SKM-1 treated with dmso at 0.1 percent for 144 hours (cell line): ENCODE measurements around the gene GYS1.
A peak's percentile ranks its signal among the peaks of the same experiment; 100 is the strongest.

ENCODE experiments used
- DNase-seq: peaks from one replicate; lab custom pipeline; 2025; ENCODE audit not compliant: unreplicated experiment; lab: John Stamatoyannopoulos, UW

GYS1 gene

DNA sequence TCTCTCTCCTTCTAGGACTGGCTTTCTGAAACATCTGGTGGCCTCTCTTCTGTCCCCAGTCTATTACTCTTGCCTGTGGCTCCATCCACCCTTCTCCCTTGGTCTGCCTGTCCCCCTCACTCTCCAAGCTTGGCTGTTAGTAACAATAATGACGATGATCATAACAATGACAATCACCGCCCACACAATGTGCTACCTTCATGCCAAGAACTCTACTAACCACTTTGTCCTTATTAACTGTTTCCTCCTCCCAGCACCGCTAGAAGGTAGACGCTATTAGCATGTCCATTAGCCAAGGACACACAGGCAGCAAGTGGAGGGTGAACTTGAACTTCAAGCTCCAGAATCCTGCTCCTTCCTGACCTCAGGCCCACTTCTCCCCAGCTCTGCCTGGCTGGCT lies 2.7 kb downstream of the GYS1 start:
- DNase-seq: no peak

DNA sequence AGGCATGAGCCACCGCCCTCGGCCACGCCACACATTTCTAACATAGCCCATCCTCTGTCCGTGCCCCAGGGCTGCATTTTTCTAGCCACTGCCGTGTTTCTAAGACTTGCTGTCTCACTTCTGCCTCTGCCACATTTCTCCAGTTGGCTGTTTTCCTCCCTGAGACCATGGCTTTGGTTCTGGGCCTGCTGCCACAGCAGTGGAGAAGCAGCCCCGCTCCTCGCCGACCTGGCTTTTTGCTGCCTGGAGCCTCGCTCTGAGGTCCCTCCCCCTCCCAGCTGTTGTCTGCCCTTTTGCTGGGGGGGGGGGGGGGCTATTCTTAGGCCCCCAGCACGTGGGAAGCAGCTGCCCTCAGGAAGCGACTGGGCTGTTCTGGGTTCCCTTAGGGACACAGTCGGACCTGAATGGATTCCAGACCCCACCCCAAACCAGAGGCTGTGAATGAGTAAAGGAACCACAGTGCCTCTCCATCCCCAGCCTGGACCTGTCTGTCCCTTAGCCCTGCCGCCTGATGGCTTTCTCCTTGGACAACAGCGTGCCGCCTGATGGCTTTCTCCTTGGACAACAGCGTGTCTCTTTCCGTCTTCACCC lies 3.3 kb downstream of the GYS1 start:
- DNase-seq: no peak

DNA sequence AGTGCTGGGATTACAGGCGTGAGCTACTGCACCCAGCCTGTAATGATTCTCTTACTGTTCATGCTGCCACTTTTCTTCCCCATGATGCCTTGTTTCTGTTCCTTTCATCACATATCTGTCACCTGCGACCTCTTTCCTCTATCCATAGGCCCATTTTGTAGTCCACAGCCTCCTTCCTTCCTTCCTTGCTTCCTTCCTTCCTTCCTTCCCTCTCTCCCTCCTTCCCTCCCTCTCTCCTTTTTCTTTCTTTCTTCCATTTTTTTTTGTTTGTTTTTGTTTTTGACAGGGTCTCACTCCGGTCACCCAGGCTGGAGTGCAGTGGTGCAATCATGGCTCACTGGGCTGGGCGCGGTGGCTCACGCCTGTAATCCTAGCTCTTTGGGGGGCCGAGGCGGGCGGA lies 4.2 kb downstream of the GYS1 start:
- DNase-seq: no peak

- DNase-seq: no peak
Observed at GRCh38 chr19:48988286-48988685, 4.8 kb downstream of the GYS1 start.

DNA sequence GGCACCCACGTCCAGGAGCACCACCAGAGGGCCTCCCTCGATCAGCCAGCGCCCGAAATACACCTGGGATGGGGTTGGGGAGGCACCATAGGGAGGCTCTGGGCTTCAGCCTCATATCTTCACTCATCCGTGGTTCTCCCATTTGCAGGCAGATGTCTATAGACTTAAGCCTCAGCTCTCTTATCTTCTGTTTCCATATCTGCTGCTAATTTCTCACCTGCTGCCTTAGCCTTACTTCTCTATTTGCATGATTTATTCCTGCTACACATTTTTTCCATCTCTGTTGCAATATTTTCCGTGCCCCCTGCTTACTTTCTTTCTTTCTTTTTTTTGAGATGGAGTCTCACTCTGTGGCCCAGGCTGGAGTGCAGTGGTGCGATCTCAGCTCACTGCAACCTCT lies 5.8 kb downstream of the GYS1 start:
- DNase-seq: no peak

DNA sequence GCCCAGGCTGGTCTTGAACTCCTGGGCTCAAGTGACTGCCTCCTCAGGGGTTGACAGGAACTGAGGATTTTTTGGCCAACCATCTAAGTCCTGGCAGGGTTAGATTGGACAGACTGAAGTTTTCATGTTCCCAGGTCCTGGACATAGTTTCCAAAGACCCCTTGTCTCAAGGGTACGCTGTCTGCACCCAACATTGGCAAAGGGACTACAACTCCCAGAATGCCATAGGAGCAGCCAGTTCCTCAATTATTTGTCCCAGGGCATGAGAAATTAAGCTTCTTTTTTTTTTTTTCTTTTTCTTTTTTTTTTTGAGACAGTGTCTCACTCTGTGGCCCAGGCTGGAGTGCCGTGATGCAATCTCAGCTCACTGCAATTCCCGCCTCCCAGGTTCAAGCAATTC lies 6.9 kb downstream of the GYS1 start:
- DNase-seq: no peak

DNA sequence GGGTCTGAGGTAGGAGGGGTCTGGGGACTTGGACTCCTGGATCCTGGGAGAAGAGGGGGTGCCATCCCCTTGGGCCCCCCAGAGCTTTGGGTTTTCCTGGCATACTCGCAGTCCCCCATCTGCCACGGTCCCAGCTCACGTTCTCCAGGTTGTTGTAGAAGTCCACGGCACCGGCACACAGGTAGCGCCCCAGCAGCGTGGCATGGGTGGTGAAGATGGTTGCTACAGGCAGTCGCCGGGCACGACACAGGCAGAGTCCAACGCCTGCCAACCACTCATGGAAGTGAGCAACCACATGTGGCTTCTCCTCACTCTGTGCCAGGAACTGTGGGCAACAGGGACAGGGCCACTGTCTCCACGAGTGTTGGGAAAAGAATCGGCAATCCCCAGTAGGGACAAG lies 7.4 kb downstream of the GYS1 start:
- no peak for DNase-seq

DNA sequence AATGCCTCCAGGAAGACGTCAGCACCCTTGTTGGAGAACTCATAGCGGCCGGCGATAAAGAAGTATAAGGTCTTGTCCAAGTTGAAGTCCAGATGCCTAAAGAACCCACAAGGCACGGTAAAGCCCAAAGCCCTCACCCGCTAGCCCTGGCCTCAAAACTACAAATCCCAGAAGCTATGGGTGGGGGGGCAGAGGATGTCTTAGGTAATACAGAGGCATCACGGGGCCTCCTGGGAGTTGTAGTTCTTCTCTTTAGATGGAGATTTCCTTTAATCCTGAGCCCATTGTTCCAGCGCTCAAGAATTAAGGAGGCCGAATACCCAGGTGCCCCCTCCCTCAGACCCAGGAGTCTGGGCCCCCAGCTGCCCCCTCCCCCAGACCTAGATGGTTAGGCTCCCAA lies 10.8 kb downstream of the GYS1 start:
- no peak for DNase-seq

DNA sequence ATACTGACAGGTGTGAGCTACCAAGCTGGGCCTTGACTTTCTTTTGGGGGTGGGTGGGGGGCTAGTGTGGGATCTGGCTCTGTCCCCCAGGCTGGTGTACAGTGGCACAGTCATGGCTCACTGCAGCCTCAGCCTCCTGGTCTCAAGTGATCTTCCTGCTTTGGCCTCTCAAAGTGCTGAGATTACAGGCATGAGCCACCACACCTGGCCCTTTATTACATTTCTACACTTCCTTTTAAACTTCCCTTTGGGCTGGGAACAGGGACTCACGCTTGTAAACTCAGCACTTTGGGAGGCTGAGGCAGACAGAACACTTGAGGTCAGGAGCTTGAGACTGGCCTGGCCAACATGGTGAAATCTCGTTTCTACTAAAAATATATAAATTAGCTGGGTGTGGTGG lies 16.0 kb downstream of the GYS1 start:
- no peak for DNase-seq

GRCh38 chr19:48975947-48976847 lies 16.9 kb downstream of the GYS1 start:
- DNase-seq: no peak

DNA sequence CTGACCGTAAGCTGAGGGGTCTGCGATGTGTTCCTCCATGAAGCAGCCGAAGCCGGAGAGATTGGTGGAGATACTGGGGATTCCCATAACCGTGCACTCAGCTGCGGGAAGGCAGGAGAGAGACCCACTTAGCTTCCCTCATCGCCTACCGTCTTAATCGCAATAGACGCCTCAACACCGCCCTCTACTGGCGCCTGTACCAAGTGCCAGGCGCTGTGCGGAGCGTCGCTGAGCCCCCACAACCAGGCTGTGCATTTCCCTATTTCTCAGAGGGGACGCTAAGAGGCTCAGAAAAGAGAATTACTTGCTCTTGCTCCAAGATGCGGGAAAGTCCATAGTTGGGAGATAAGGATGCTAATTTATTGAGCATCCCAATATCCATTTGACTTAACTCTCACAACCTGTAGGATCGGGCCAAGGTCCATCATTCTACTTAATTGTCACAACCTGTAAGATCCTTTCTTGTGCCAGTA lies 22.1 kb downstream of the GYS1 start:
- no peak for DNase-seq

GRCh38 chr19:48970139-48970766 lies 22.9 kb downstream of the GYS1 start:
- DNase-seq: no peak

GRCh38 chr19:48969276-48970138 lies 23.6 kb downstream of the GYS1 start:
- no peak for DNase-seq

DNA sequence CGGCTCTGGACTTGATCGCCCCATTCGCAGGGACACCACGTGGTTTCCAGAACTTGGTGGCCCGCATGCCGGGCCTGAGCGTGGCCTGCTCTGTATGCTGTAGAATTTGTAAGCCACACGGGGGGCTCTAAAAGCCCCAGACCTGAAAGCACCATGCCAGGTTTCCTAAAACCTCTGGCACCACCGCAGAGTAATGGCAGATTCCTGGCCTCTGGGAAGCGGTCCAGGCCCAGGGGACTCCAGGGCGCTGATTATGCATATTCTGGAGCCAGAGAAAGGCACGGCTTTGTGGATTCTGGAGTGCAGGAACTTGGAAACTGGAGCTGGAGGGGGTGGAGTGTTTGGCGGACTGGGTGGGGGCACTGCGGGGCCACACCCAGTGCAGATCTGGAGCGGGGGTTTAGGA lies 24.3 kb downstream of the GYS1 start:
- no peak for DNase-seq

GRCh38 chr19:48968179-48968661 lies 24.9 kb downstream of the GYS1 start:
- DNase-seq: no peak

- peak; percentile 58 for DNase-seq
Observed at GRCh38 chr19:48967346-48968178, 25.5 kb downstream of the GYS1 start.

DNA sequence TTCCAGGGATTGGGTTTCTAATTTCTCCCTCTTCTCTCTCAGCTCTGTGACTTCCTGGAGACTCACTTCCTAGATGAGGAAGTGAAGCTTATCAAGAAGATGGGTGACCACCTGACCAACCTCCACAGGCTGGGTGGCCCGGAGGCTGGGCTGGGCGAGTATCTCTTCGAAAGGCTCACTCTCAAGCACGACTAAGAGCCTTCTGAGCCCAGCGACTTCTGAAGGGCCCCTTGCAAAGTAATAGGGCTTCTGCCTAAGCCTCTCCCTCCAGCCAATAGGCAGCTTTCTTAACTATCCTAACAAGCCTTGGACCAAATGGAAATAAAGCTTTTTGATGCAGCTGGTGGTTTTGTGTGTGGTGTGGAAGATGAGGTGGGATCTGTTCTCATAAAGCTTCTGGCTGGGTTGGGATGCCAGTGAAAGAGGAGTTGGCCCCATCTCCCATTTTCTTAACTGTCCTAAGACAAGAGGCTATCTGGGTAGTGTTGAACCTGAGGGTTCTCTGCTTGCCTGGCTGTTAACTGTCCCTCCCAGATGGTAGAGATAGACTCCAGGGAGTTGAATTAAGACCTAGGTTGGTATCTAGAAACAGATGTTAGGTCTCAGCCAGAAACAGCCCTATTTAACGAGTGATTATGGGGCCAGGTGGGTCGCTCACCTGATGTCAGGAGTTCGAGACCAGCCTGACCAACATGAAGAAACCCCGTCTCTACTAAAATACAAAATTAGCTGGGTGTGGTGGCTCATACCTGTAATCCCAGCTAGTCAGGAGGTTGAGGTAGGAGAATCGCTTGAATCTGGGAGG lies 26.4 kb downstream of the GYS1 start:
- DNase-seq: no peak

DNA sequence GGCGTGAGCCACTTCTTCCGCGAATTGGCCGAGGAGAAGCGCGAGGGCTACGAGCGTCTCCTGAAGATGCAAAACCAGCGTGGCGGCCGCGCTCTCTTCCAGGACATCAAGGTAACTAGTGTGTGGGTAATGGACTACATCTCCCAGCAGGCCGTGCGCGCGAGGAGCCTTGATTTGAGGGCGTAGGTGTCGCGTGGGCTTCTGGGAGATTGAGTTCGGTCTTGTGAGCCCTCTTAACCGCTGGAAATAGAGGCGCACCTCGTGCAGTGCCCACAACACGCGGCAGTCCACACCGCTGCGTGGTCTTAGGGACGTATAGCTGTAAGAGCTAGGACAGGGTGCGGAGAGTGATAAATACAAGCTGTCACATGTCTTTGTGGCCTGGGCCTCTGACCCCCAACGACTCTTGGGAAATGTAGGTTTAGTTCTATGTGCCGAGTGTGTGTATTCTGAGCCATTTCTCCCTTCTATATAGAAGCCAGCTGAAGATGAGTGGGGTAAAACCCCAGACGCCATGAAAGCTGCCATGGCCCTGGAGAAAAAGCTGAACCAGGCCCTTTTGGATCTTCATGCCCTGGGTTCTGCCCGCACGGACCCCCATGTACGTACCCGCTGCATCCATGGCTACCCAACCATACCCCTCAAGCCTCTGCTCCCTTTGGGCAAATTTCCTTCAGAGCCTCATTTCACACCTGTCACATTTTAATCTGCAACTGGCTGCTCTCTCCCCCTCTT lies 27.1 kb downstream of the GYS1 start:
- peak; percentile 19 for DNase-seq
